ENCODE measurements around the gene SLC49A3.

SLC49A3 gene

DNA sequence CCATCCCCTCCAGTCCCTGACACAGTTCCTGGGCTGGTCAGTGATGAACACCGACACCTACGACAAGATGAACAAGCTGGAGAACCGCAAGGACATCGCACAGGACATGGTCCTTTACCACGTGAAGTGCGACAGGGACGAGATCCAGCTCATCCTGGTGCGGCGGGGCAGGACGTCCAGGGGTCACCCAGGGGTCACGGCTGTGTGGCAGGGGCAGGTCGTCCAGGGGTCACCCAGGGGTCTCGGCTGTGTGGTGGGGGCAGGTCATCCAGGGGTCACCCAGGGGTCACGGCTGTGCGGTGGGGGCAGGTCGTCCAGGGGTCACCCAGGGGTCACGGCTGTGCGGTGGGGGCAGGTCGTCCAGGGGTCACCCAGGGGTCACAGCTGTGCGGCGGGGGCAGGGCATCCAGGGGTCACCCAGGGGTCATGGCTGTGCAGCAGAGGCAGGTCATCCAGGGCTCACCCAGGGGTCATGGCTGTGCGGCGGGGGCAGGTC lies 31.6 kb downstream of the SLC49A3 start:
- Histone ChIP-seq H3K9ac (ENCODE audit: low read depth, low read length) (no peak overlapping the region), H3K27me3 (ENCODE audit: insufficient read depth, low read length, poor library complexity) (no peaks in the 10 kb centered on the region), H4K20me1 (ENCODE audit: insufficient read depth, low read length) (peaks cover 9% of the 10 kb centered on the region), H3K79me2 (ENCODE audit: insufficient read depth, low read length) (peaks cover 1% of the 10 kb centered on the region), H2AFZ (ENCODE audit: low read depth, low read length) (no peak overlapping the region), H3K4me1 (ENCODE audit: insufficient read depth, low read length) (peaks cover 9% of the 10 kb centered on the region), H3K4me3 (ENCODE audit: low read depth in 1 of 2, low read length in 2 of 2) (no peak overlapping the region), H3K36me3 (ENCODE audit: insufficient read depth, low read length) (peaks cover 25% of the 10 kb centered on the region), H3K27ac (ENCODE audit: low read length) (no peak overlapping the region), H3K9me3 (ENCODE audit: insufficient read depth, low read length, severe bottlenecking) (no peaks in the 10 kb centered on the region), H3K4me2 (ENCODE audit: insufficient read depth, low read length) (no peak overlapping the region)
- no peak for DNase-seq
- no peak for TF ChIP-seq EZH2 (IDR thresholded peaks at IDR 0.05; ENCODE audit: borderline replicate concordance, low read depth, low read length, severe bottlenecking)
- TF ChIP-seq, protein P1, sequence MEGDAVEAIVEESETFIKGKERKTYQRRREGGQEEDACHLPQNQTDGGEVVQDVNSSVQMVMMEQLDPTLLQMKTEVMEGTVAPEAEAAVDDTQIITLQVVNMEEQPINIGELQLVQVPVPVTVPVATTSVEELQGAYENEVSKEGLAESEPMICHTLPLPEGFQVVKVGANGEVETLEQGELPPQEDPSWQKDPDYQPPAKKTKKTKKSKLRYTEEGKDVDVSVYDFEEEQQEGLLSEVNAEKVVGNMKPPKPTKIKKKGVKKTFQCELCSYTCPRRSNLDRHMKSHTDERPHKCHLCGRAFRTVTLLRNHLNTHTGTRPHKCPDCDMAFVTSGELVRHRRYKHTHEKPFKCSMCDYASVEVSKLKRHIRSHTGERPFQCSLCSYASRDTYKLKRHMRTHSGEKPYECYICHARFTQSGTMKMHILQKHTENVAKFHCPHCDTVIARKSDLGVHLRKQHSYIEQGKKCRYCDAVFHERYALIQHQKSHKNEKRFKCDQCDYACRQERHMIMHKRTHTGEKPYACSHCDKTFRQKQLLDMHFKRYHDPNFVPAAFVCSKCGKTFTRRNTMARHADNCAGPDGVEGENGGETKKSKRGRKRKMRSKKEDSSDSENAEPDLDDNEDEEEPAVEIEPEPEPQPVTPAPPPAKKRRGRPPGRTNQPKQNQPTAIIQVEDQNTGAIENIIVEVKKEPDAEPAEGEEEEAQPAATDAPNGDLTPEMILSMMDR (IDR thresholded peaks at IDR 0.05; ENCODE audit: borderline replicate concordance, extremely low read depth, low read length, poor library complexity, severe bottlenecking) = no peak
- no peak for ATAC-seq (ENCODE audit: insufficient read depth, low read depth)

GRCh38 chr4:656436-657337 lies 32.3 kb downstream of the SLC49A3 start:
- Histone ChIP-seq H3K9me3 (ENCODE audit: insufficient read depth, low read length, severe bottlenecking) (no peaks in the 10 kb centered on the region), H3K36me3 (ENCODE audit: insufficient read depth, low read length) (peaks cover 18% of the 10 kb centered on the region), H3K4me1 (ENCODE audit: insufficient read depth, low read length) (peaks cover 2% of the 10 kb centered on the region), H3K27ac (ENCODE audit: low read length) (no peak overlapping the region), H3K27me3 (ENCODE audit: insufficient read depth, low read length, poor library complexity) (no peaks in the 10 kb centered on the region), H3K9ac (ENCODE audit: low read depth, low read length) (no peak overlapping the region), H3K4me2 (ENCODE audit: insufficient read depth, low read length) (no peak overlapping the region), H4K20me1 (ENCODE audit: insufficient read depth, low read length) (peaks cover 9% of the 10 kb centered on the region), H3K79me2 (ENCODE audit: insufficient read depth, low read length) (no peaks in the 10 kb centered on the region; the same call in 1 of the 2 replicates), H2AFZ (ENCODE audit: low read depth, low read length) (no peak overlapping the region), H3K4me3 (ENCODE audit: low read depth in 1 of 2, low read length in 2 of 2) (no peak overlapping the region)
- TF ChIP-seq EZH2 (IDR thresholded peaks at IDR 0.05; ENCODE audit: borderline replicate concordance, low read depth, low read length, severe bottlenecking) = no peak
- TF ChIP-seq, protein P1 (IDR thresholded peaks at IDR 0.05; ENCODE audit: borderline replicate concordance, extremely low read depth, low read length, poor library complexity, severe bottlenecking) = no peak
- DNase-seq = no peak
- peak; percentile 15; the same call in 1 of the 3 replicates for ATAC-seq (ENCODE audit: insufficient read depth, low read depth)

DNA sequence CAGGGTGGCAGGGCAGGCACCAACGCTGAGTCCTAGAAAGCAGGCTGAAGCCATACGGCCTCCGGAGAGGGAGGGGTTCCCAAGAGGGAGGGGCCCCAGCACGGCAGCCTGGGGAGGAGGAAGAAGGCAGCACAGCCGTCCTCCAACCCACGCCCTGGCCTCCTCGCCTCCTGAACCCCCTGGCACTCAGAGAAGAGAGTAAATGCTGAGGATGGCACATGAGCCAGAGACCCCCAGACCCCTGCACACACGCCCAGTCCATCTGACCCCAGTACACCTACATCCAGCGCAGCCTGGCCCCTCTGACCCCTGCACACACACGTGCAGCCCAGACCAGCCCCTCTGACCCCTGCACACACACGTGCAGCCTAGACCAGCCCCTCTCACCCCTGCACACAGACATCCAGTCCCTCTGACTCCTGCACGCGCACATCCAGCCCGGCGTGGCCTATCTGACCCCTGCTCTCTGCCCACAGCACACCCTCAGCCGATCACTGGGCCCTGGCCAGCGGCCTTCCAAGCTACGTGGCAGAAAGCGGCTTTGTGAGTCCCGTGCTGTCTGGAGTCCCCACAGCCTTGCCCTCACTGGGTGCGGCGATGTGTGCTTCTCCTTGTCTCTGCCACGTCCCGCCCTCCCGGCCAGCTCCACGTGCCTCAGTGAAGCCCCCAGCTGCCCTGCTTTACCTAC lies 33.3 kb downstream of the SLC49A3 start:
- no peak for DNase-seq
- peaks cover 9% of the 10 kb centered on the region for H4K20me1 ChIP-seq (ENCODE audit: insufficient read depth, low read length)
- TF ChIP-seq EZH2 (IDR thresholded peaks at IDR 0.05; ENCODE audit: borderline replicate concordance, low read depth, low read length, severe bottlenecking) = no peak
- TF ChIP-seq, protein P1 (IDR thresholded peaks at IDR 0.05; ENCODE audit: borderline replicate concordance, extremely low read depth, low read length, poor library complexity, severe bottlenecking) = no peak
- H3K27ac ChIP-seq (ENCODE audit: low read length) = no peak overlapping the region
- no peaks in the 10 kb centered on the region for H3K27me3 ChIP-seq (ENCODE audit: insufficient read depth, low read length, poor library complexity)
- H3K4me1 ChIP-seq (ENCODE audit: insufficient read depth, low read length) = no peaks in the 10 kb centered on the region
- H3K36me3 ChIP-seq (ENCODE audit: insufficient read depth, low read length) = peaks cover 14% of the 10 kb centered on the region
- no peak overlapping the region for H3K4me3 ChIP-seq (ENCODE audit: low read depth in 1 of 2, low read length in 2 of 2)
- H2AFZ ChIP-seq (ENCODE audit: low read depth, low read length) = no peak overlapping the region
- H3K9ac ChIP-seq (ENCODE audit: low read depth, low read length) = no peak overlapping the region
- no peak for ATAC-seq (ENCODE audit: insufficient read depth, low read depth)
- H3K4me2 ChIP-seq (ENCODE audit: insufficient read depth, low read length) = no peak overlapping the region
- H3K9me3 ChIP-seq (ENCODE audit: insufficient read depth, low read length, severe bottlenecking) = no peaks in the 10 kb centered on the region
- no peaks in the 10 kb centered on the region for H3K79me2 ChIP-seq (ENCODE audit: insufficient read depth, low read length)
